DOHH2 (cell line): ENCODE measurements around the gene ATG10.
"Not testable (repeated sequence)": the region's sequence is repeated elsewhere in the genome, so short reads cannot be mapped to it uniquely, and the experiment has no call there.

ENCODE experiments used
- H3F3A ChIP-seq: fragments of 200-600 bp; sonication (generic), shearing (Covaris generic); 2 replicates; pipeline ENCODE4 v1.6.0; 2016; ENCODE audit warnings: antibody characterized with exemption, mild to moderate bottlenecking; ENCODE audit not compliant: control insufficient read depth, insufficient read depth
- H3K27ac ChIP-seq: fragments of 200-600 bp; sonication (generic); 2 replicates; pipeline ENCODE4 v1.5.1; 2014; ENCODE audit warnings: low read depth, mild to moderate bottlenecking, low read length, moderate library complexity
- H3K27me3 ChIP-seq: fragments of 200-600 bp; sonication (generic); 2 replicates; pipeline ENCODE4 v1.6.1; 2014; ENCODE audit warnings: mild to moderate bottlenecking, low read length, mixed read lengths; ENCODE audit not compliant: control insufficient read depth
- H3K36me3 ChIP-seq: fragments of 200-600 bp; sonication (generic); 2 replicates; pipeline ENCODE4 v1.6.1; 2014; ENCODE audit warnings: mild to moderate bottlenecking, low read length, moderate library complexity, mixed read lengths; ENCODE audit not compliant: control insufficient read depth
- H3K4me1 ChIP-seq: fragments of 200-600 bp; sonication (generic); 2 replicates; pipeline ENCODE4 v1.6.1; 2014; ENCODE audit warnings: mild to moderate bottlenecking, low read length, mixed read lengths; ENCODE audit not compliant: control insufficient read depth
- H3K4me2 ChIP-seq: fragments of 200-600 bp; sonication (generic); 2 replicates; pipeline ENCODE4 v1.6.0; 2014; ENCODE audit warnings: mild to moderate bottlenecking, low read length, moderate library complexity
- H3K4me3 ChIP-seq: fragments of 200-600 bp; sonication (generic); 2 replicates; pipeline ENCODE4 v1.5.1; 2014; ENCODE audit warnings: mild to moderate bottlenecking, low read length, mixed read lengths
- H3K79me2 ChIP-seq: fragments of 200-600 bp; sonication (generic); 2 replicates; pipeline ENCODE4 v1.6.1; 2014; ENCODE audit warnings: mild to moderate bottlenecking, low read length, mixed read lengths; ENCODE audit not compliant: control insufficient read depth
- H3K9me2 ChIP-seq: fragments of 200-600 bp; sonication (generic); replicated peaks from 2 replicates; pipeline ENCODE4 v1.6.1; 2014; ENCODE audit warnings: mild to moderate bottlenecking, low read length, mixed read lengths; ENCODE audit not compliant: control insufficient read depth
- H3K9me3 ChIP-seq: fragments of 200-600 bp; sonication (generic); 2 replicates; pipeline ENCODE4 v1.6.1; 2014; ENCODE audit warnings: antibody characterized with exemption, low read length, mixed read lengths; ENCODE audit not compliant: control insufficient read depth, insufficient read depth
- H4K20me1 ChIP-seq: fragments of 200-600 bp; sonication (generic); 2 replicates; pipeline ENCODE4 v1.6.0; 2014; ENCODE audit warnings: low read depth, mild to moderate bottlenecking, antibody characterized with exemption, low read length, moderate library complexity; ENCODE audit not compliant: control insufficient read depth, insufficient read depth
- CTCF ChIP-seq: fragments of 200-600 bp; sonication (generic); IDR thresholded peaks from one replicate; pipeline ENCODE4 v1.5.1; 2014; ENCODE audit warnings: antibody characterized with exemption, mild to moderate bottlenecking, low read depth, low read length; ENCODE audit not compliant: poor library complexity, severe bottlenecking
- EZH2phosphoT487 ChIP-seq: fragments of 200-600 bp; sonication (generic); IDR thresholded peaks from 2 replicates; pipeline ENCODE4 v1.6.1; 2017; ENCODE audit warnings: borderline replicate concordance, mild to moderate bottlenecking, antibody characterized with exemption, low read length, moderate library complexity, mixed read lengths

The ATG10 gene

GRCh38 chr5:82023644-82024043, 51.8 kb downstream of the ATG10 start:
- no peak overlapping the region for H3K4me2 ChIP-seq
- H3K27ac ChIP-seq = no peak overlapping the region
- no peak for TF ChIP-seq CTCF
- TF ChIP-seq EZH2phosphoT487 = no peak
- H3K9me2 ChIP-seq = no peaks in the 10 kb centered on the region
- H3K27me3 ChIP-seq = no peaks in the 10 kb centered on the region
- no peaks in the 10 kb centered on the region for H3K9me3 ChIP-seq
- no peaks in the 10 kb centered on the region for H4K20me1 ChIP-seq
- no peaks in the 10 kb centered on the region for H3K4me1 ChIP-seq
- no peak overlapping the region for H3K4me3 ChIP-seq
- no peaks in the 10 kb centered on the region for H3F3A ChIP-seq
- no peaks in the 10 kb centered on the region for H3K79me2 ChIP-seq
- H3K36me3 ChIP-seq = no peaks in the 10 kb centered on the region

- Histone ChIP-seq H3K4me2 (no peak overlapping the region), H3K79me2 (no peaks in the 10 kb centered on the region), H3K9me2 (no peaks in the 10 kb centered on the region), H3K4me1 (no peaks in the 10 kb centered on the region), H3F3A (no peaks in the 10 kb centered on the region), H3K36me3 (no peaks in the 10 kb centered on the region), H3K4me3 (no peak overlapping the region), H3K9me3 (no peaks in the 10 kb centered on the region), H4K20me1 (no peaks in the 10 kb centered on the region), H3K27me3 (no peaks in the 10 kb centered on the region), H3K27ac (no peak overlapping the region)
- no peak for TF ChIP-seq EZH2phosphoT487
- TF ChIP-seq CTCF = no peak
Measured at GRCh38 chr5:82031220-82032119, 59.6 kb downstream of the ATG10 start.

GRCh38 chr5:82042894-82043293, 71.1 kb downstream of the ATG10 start:
- not testable (repeated sequence) for H3F3A ChIP-seq, H3K27me3 ChIP-seq, H3K9me2 ChIP-seq, H3K4me2 ChIP-seq, H3K4me1 ChIP-seq, H3K4me3 ChIP-seq, H3K27ac ChIP-seq, H3K79me2 ChIP-seq, H4K20me1 ChIP-seq, H3K36me3 ChIP-seq
- peaks cover 15% of the 10 kb centered on the region for H3K9me3 ChIP-seq

- Histone ChIP-seq H3K36me3 (no peaks in the 10 kb centered on the region), H3K27me3 (no peaks in the 10 kb centered on the region), H3K79me2 (no peaks in the 10 kb centered on the region), H4K20me1 (no peaks in the 10 kb centered on the region), H3K9me2 (no peaks in the 10 kb centered on the region), H3F3A (no peaks in the 10 kb centered on the region), H3K27ac (no peak overlapping the region), H3K4me3 (no peak overlapping the region), H3K4me2 (no peak overlapping the region), H3K4me1 (no peaks in the 10 kb centered on the region), H3K9me3 (peaks cover 10% of the 10 kb centered on the region; the same call in 1 of the 2 replicates)
- TF ChIP-seq EZH2phosphoT487 (no peak), CTCF (no peak)
Measured at GRCh38 chr5:82044010-82044409, 72.2 kb downstream of the ATG10 start.
